GM12873 (cell line): ENCODE data around the gene CAMTA1.

ENCODE experiments used
- CTCF ChIP-seq: IDR thresholded peaks from 2 replicates; pipeline ENCODE4 v1.5.1; 2012; ENCODE audit warnings: low read depth, mild to moderate bottlenecking, moderate library complexity, low read length, control low read depth; ENCODE audit not compliant: insufficient read depth; ENCODE audit errors: missing control alignments

CAMTA1 gene

DNA sequence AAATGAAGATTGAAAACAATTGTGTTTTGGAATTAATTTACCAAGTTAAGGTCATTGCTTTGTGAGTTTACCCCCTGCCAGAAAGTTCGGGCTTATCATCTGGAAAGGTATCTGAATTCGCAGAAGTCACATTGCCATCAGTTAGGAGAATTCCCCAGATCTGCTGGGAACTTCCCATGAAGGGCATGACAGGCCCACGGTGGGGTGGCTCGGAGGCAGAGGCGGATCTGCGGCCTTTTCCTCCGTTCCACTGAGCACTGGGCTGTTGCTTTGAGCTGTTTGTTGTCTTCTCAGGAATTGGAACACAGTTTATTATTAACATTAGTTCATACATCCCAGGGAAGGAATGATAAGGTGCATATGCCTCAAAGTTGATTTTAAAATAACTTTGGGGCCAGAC is 320.0 kb downstream of the CAMTA1 start:
- TF ChIP-seq CTCF, result no peak

DNA sequence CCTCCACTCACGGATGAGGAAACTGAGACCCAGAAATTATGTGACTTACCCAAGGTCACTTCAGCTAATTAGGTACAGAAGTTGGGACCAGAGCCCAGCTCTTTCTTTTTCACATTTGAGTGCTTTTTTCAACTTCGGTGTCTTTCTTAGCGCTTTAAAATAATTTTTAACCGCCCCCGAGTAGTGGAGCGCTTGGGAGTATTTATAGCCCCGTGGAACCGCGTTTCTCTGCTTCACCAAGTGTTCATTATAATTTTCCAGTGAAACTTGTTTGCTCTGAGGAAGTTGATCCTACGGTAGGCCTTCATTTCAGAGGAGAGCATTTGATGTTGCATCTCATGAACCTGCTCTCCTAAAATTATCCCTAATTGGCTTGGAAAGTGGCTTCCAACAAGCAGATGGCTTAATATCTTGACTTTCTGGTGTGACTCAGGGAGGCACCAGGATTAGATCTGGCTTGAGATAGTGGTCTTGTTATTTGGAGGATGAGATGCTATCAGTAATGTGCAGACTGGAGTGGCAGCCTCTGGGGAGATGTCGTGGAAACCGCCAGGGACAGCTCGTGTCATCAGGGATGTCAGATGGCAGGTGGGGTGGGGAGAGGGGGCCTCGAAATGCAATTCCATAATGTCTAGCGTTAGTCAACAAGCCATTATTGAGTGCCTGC is 321.3 kb downstream of the CAMTA1 start:
- no peak for TF ChIP-seq CTCF

GRCh38 chr1:7107109-7107830 is 322.0 kb downstream of the CAMTA1 start:
- no peak for TF ChIP-seq CTCF

DNA sequence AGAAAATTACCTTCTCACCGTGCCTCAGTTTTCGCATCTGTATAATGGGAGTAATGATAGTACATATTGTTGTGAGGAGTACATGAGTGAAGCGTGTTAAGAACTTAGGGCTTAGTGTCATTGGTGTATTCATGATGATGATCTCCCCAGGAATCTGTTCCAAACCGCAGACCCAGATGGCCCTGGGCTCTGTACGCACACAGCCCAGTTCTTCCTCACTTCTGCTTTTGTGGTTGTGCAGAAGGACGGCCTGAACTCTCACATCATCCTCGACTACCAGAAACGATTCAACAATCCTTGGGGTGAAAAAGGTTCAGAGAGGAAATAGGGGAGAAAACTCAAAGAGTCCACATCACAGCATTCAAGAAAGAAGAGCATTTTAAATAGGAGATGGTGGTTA is 323.0 kb downstream of the CAMTA1 start:
- no peak for TF ChIP-seq CTCF

GRCh38 chr1:7109901-7110300 is 324.6 kb downstream of the CAMTA1 start:
- no peak for TF ChIP-seq CTCF

GRCh38 chr1:7110321-7110720 is 325.1 kb downstream of the CAMTA1 start:
- no peak for TF ChIP-seq CTCF

DNA sequence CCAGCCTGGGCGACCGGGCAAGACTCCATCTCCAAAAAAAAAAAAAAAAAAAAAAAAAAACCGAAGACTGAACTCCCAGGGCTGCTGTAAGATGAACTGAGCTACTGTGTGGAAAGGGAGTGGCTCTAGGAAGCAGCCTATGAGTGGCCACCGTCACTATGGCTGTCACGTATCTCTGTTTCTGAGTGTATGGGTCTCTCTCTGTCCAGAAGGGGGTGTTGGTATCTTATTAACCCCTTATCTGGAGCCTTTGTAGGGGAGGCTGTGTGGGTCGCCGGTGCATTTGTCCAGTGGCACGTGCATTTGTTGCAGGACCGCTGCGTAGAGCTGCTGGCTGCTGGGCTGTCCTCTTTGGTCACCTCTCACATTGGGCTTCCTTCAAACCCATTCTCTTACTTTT is 326.6 kb downstream of the CAMTA1 start:
- no peak for TF ChIP-seq CTCF
